Measurements from ENCODE around the gene PCNX4. TPM values are rescaled to one million over a fixed set of nuclear protein-coding genes. Genes with fewer than 3 reads are reported as not detected.

PCNX4 gene
- total RNA-seq, 1 donor from 2014 or later: 36.8 TPM

DNA sequence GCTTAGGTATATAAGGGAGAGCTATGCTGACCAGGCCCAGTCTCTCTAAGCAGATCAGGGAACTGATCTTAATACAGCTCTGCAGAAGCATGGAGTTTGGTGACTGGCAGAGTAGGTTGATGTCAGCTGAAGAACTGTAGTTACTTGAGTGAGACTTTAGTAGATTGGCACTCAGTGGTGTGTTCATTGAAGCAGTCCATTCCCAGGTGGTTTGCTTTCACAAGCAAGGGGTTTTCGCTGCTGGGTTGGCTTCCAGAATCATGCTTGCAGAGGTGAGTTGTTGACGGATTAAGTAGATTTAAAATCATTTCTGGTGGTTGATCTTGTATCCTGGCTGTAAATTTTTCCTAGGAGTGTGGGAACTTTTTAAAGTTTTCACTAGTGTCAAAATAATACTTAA is 80.0 kb downstream of the PCNX4 start:
- Histone ChIP-seq H3K9me3 (replicated peaks) (no peaks in the 10 kb centered on the region), H3K4me1 (no peaks in the 10 kb centered on the region), H3K27me3 (ENCODE audit: low read depth) (no peaks in the 10 kb centered on the region), H3K36me3 (no peaks in the 10 kb centered on the region), H3K4me3 (no peak overlapping the region), H3K27ac (replicated peaks) (no peak overlapping the region)
- TF ChIP-seq, protein P1, sequence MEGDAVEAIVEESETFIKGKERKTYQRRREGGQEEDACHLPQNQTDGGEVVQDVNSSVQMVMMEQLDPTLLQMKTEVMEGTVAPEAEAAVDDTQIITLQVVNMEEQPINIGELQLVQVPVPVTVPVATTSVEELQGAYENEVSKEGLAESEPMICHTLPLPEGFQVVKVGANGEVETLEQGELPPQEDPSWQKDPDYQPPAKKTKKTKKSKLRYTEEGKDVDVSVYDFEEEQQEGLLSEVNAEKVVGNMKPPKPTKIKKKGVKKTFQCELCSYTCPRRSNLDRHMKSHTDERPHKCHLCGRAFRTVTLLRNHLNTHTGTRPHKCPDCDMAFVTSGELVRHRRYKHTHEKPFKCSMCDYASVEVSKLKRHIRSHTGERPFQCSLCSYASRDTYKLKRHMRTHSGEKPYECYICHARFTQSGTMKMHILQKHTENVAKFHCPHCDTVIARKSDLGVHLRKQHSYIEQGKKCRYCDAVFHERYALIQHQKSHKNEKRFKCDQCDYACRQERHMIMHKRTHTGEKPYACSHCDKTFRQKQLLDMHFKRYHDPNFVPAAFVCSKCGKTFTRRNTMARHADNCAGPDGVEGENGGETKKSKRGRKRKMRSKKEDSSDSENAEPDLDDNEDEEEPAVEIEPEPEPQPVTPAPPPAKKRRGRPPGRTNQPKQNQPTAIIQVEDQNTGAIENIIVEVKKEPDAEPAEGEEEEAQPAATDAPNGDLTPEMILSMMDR (IDR thresholded peaks at IDR 0.05; ENCODE audit: borderline replicate concordance): no peak
- no peak for DNase-seq
- intact Hi-C loops (cut with micrococcal nuclease): no loop called here

DNA sequence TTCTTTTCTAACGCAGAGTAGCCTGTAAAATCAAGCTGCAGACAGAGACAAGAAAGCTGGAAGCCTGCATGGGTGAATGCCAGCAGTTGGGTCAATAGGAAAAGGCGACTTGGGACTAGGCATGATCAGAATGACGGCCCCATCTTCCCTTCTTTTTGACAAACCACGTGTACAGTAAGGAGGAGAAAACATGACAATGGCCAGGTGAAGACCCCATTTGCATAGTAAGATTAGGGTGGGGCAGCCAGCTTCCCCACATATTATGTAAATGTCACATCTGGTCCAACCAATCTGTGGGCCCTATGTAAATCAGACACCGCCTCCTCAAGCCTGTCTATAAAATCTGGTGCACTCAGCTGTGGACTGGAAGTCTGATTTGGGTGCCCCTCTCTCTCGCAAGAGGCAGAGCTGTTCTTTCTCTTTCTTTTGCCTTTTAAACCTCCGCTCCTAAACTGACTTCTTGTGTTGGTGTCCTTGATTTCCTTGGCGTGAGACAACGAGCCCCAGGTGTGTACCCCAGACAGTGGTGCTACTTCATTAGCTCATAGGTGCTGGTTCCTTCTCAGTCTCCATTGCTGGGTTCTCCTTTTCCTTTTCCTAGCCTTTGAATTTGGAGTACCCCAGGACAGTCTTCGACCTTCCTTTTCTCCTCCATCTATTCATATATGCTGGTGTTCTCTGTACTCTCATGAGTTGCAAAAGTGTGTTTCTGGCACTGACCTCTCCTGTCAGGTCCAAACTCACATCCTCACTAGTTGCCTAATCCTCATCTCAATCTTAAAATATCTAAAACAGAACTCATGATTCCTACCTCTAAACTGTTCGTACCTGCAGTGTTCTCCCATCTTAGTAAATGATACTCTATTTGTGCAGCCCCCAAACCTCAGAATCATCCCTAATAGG is 82.9 kb downstream of the PCNX4 start:
- Histone ChIP-seq H3K36me3 (no peaks in the 10 kb centered on the region), H3K27ac (replicated peaks) (no peak overlapping the region), H3K27me3 (ENCODE audit: low read depth) (no peaks in the 10 kb centered on the region), H3K9me3 (replicated peaks) (peaks cover 10% of the 10 kb centered on the region), H3K4me3 (no peak overlapping the region), H3K4me1 (no peaks in the 10 kb centered on the region)
- TF ChIP-seq, protein P1 (IDR thresholded peaks at IDR 0.05; ENCODE audit: borderline replicate concordance): no peak
- DNase-seq: no peak
- intact Hi-C loops (cut with micrococcal nuclease): no loop called here

DNA sequence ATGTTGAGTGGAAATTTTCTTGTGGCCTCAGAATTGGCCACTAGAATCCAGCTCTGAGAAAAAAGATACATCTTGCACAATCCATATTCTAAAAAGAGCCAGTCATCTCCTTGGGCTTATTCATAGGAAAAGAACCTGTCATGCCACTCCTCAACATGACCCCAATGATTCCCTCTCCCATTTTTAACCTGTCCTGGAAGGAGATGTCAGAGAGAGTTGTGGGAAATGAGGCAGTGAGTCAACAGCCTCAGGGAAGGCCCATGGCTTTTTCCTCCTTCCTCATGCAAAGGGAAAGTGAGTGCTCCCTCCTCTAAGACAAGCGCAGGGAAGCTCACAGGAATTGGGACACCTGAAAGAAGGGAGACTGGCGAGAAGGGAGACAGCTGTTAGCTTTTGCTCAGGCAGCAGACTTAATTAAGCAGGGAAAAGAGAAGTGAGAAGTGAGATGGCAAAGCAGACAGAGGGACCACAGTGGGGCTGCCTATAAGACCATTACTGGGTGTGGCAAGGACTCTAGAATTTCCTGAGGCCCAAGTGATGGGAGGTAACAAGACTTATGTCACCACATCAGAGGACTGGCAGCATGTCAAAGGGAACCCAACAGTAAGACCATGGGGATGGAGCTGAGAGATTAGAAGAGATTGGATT is 83.7 kb downstream of the PCNX4 start:
- H3K27ac ChIP-seq (replicated peaks): no peak overlapping the region

DNA sequence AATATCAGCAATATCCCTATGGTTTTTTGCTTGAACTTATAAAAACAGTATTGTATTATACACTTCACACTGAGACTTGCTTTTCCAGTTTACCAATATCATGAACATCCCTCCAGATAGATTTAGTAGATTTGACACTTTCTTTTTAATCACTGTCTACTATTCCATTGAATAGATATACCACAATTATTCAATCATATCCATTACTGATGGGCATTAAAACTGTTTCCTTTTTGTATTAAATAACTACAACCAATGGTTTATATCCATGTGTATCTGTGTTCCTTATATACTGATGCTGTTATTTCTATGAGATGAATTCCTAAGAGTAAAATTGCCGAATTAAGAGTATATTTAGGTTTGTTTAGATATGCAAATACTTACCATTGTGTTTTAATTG is 86.4 kb downstream of the PCNX4 start:
- no peak for DNase-seq
- H3K4me3 ChIP-seq: no peak overlapping the region
- H3K4me1 ChIP-seq: no peaks in the 10 kb centered on the region
- intact Hi-C loops (cut with micrococcal nuclease): no loop called here
- no peaks in the 10 kb centered on the region for H3K36me3 ChIP-seq
- H3K9me3 ChIP-seq (replicated peaks): peaks cover 22% of the 10 kb centered on the region
- H3K27ac ChIP-seq (replicated peaks): no peak overlapping the region
- H3K27me3 ChIP-seq (ENCODE audit: low read depth): no peaks in the 10 kb centered on the region
- TF ChIP-seq, protein P1 (IDR thresholded peaks at IDR 0.05; ENCODE audit: borderline replicate concordance): no peak

More for the DNA sequence above, 83.7 kb downstream of the PCNX4 start:
- no peaks in the 10 kb centered on the region for H3K27me3 ChIP-seq (ENCODE audit: low read depth)
- DNase-seq: no peak
- H3K4me3 ChIP-seq: no peak overlapping the region
- H3K36me3 ChIP-seq: no peaks in the 10 kb centered on the region
- H3K9me3 ChIP-seq (replicated peaks): peaks cover 13% of the 10 kb centered on the region
- intact Hi-C loops (cut with micrococcal nuclease): no loop called here
- TF ChIP-seq, protein P1 (IDR thresholded peaks at IDR 0.05; ENCODE audit: borderline replicate concordance): no peak
- H3K4me1 ChIP-seq: no peaks in the 10 kb centered on the region

DNA sequence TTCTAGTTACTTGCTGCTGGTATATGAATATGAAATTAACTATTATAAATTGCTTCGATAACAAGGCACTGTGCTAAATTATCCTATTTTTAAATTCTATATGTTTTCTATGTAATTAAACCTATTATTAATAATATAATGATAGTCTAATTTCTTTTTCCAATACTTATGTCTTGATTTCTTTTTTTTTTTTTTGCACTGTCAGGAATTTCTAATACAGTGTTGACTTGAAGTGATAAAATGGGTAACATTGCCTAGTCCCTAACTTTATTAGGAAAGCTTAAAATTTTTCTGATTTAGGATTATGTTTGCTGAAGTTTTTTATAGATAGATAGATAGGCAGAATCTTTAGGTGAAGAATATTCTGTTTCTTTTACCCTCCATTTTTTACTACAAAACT is 87.1 kb downstream of the PCNX4 start:
- TF ChIP-seq, protein P1 (IDR thresholded peaks at IDR 0.05; ENCODE audit: borderline replicate concordance): no peak
- peaks cover 4% of the 10 kb centered on the region for H3K4me1 ChIP-seq
- H3K27me3 ChIP-seq (ENCODE audit: low read depth): no peaks in the 10 kb centered on the region
- DNase-seq: no peak
- H3K4me3 ChIP-seq: no peak overlapping the region
- intact Hi-C loops (cut with micrococcal nuclease): no loop called here
- peaks cover 22% of the 10 kb centered on the region for H3K9me3 ChIP-seq (replicated peaks)
- H3K27ac ChIP-seq (replicated peaks): no peak overlapping the region
- no peaks in the 10 kb centered on the region for H3K36me3 ChIP-seq

Measured in left ventricle myocardium inferior (tissue), 1 donor.